Cardiac fibroblast (primary cell): Measurements from ENCODE around the gene CASZ1.
A peak's percentile ranks its signal among the peaks of the same experiment; 100 is the strongest.

Experiments used
- DNase-seq, 2 donors: peaks; one replicate each; pipeline versions ENCODE4 v3.0.0 to v3.0.0-alpha.2; 2010; ENCODE audit warnings: low read depth in 2 of 2
- H3K4me3 ChIP-seq, 2 donors: replicated peaks in 1 of 2; 1 replicate in 1 of 2; 2 replicates in 1 of 2; pipeline ENCODE4 v1.5.1; 2011; ENCODE audit warnings: low read depth in 2 of 2, low read length in 2 of 2, mild to moderate bottlenecking in 2 of 2, moderate library complexity in 1 of 2
- CTCF ChIP-seq: IDR thresholded peaks from one replicate; pipeline ENCODE4 v1.5.1; 2011; ENCODE audit warnings: low read depth, mild to moderate bottlenecking, low read length, inconsistent platforms

The CASZ1 gene

GRCh38 chr1:10789047-10789791 lies 7.2 kb downstream of the CASZ1 start:
- no peak for DNase-seq
- TF ChIP-seq CTCF, result no peak
- H3K4me3 ChIP-seq, result no peak overlapping the region

- DNase-seq, result no peak
- H3K4me3 ChIP-seq, result no peak overlapping the region
- peak; percentile 26 for TF ChIP-seq CTCF
These were observed 7.8 kb downstream of the CASZ1 start for GRCh38 chr1:10788592-10789006.

- no peak for TF ChIP-seq CTCF
- no peak overlapping the region for H3K4me3 ChIP-seq
- DNase-seq, result no peak
These were observed 9.2 kb downstream of the CASZ1 start for GRCh38 chr1:10787286-10787685.

GRCh38 chr1:10785728-10786638 lies 10.5 kb downstream of the CASZ1 start:
- no peak for TF ChIP-seq CTCF
- H3K4me3 ChIP-seq, result no peak overlapping the region
- no peak for DNase-seq

GRCh38 chr1:10784998-10785727 lies 11.3 kb downstream of the CASZ1 start:
- no peak for TF ChIP-seq CTCF
- no peak overlapping the region for H3K4me3 ChIP-seq
- no peak for DNase-seq

- H3K4me3 ChIP-seq, result no peak overlapping the region
- TF ChIP-seq CTCF, result no peak
- no peak for DNase-seq
These were observed 13.8 kb downstream of the CASZ1 start for GRCh38 chr1:10782491-10783244.
